Suppressor macrophage treated with lipopolysaccharide for 1 hour (primary cell): ENCODE measurements around the gene CEP57L1.
"Not testable (repeated sequence)": the region's sequence is repeated elsewhere in the genome, so short reads cannot be mapped to it uniquely, and the experiment has no call there.

ENCODE experiments used
- DNase-seq, 3 donors: peaks; one replicate each; pipeline ENCODE4 v3.0.0-alpha.2; 2020 to 2022

CEP57L1 gene

DNA sequence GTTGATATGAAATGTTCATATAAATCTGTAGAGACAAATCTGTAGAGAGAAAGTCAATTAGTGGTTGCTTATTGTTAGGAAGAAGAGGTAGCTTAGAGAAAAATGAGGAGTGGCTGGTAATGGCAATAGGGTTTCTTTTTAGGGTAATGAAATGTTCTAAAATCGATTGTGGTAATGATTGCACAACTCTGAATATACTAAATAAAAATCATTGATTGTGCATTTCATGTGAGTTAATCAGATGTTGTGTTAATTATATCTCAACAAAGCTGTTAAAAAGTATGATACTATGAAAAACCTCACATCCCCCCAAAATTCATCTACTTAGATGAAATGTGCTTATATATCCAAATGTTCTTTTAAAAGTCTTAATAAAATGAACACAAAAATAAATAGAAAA, 84.2 kb downstream of the CEP57L1 start:
- DNase-seq, result no peak

DNA sequence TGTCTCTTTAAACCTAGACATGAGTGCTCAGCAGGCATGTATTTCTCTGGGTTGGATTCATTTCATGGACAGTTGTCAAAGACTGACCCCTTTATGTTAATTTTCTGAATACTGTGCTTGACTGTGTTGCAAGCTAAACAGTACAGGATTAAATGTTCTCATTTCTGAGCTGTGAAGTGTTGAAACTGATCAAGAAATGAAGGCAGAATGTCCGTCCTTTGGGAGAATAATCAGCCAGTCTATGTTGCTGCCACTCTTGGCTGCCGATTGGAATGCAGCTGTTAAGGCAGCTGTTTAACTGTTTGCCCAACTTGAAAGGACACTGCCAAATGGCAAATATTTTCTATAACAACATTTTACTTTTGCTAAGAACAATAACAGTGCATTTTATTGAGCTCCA, 87.3 kb downstream of the CEP57L1 start:
- no peak for DNase-seq

DNA sequence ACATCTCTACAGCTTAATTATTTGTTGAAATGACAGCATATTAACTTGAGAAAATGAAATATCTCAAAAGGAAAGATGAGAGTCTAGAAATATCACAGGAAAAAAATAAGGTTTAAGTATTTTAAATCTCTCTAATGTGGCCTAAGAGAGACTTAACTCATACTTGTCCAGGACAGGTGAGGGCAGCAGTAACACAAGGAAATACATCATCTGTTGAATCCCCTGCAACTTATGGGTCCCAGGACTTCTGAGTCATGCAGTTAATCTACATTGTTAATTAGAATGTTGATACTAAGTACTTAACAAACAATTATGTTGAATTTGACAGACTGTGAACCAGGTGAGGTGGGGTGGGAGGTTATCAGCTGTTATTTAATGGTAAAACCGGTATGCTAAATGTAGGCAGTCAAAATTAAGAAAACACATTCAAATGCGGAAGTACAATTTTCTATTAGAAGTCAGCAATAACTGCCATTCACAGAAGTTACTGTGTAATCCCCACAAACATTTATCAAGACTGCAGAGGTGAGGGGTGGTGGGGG, 87.9 kb downstream of the CEP57L1 start:
- DNase-seq, result no peak

DNA sequence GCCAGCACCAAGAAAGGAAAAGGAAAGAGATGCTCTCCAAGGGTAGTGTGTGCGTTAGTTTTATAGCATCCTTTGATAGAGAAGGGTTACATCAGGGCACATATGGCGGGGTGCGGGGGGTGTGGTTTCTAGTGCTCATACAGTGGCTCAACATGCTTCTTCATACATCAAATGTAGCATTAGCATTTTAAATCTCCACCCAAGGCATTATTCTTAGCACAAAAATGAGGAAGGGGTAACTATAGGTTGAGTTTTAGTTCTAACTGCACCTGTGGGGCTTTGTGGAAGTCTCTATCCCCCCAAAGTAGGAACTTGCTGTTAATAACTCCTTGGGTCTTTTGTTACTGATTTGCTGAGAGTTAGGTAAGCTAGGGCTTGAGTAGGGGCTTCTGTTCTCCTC, 89.3 kb downstream of the CEP57L1 start:
- no peak for DNase-seq

DNA sequence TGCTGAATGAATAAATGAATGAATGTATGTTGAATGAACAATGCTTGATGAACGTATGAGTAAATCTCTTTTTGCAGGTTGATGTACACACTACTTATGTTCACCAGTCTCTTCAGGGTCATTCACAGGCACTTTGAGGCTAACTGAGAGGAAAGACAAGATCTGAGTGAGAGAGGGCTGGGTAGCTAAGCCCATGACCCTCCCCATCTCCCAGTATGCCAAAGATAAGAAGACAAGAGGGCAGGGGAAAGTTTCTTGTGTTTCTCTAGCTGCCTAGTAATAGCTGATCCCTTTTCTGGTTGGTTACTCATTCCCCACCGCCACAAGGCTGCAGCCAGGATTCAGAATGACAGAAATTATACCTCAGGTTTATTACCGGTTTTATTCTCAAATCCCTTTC, 90.7 kb downstream of the CEP57L1 start:
- no peak for DNase-seq

DNA sequence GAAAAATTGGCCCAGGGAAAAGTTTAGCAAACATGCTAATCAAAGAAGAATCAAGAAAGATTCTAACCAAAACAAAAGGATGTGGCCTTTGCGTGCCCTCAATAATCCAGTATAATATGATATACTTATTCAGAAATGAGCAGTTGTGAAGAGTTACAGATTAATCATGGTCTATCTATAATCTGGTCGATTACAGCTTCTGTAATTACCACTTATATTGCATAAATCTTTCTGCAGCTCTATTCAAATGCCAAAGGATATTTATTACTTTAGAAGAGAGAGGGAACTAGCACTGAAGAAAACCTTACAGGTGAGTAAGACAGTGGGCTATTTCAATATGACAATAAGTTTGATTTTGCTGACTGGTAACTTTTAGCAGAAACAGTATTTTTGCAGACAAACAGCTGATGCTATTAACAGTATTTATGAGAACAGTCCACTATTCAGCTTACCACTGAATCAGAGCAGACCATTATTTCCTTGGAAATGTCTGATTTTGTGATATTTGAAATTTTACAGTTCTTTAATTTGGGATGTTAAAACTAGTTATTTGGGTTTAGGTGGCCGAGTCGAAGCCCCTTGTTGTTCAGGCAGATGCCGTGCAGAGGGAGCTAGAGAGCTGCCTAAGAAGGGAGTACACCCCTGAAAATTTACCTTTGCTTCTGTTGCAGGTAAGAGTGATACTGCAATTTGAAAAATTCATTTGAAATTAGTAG, 92.2 kb downstream of the CEP57L1 start:
- peak; percentile 56 to 67 (median 62) for DNase-seq

DNA sequence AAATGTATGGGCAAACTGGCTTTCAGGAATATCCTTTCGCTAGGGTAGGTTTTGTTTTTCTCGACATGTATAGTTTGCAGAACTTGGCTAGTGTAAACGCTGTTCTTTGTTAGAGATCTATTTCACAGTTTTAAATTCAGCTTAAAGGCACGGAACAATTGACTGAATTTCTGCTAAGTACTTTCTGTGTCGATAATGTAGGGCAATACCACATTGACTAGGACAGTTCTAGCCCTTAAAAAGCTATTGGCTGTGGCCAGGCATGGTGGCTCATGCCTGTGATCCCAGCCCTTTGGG, 92.8 kb downstream of the CEP57L1 start:
- no peak for DNase-seq

DNA sequence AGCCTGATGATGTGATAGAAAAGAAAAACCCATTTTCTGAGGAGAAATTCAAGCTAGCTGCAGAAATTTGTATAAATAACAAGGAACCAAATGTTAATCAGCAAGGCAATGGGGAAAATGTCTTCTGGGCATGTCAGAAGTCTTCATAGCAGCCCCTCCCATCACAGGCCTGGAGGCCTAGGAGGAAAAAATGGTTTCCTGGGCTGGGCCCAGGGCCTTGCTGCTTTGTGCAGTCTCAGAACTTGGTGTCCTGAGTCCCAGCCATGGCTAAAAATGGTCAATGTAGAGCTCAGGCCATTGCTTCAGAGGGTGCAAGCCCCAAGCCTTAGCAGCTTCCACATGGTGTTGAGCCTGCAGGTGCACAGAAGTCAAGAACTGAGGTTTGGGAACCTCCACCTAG, 96.1 kb downstream of the CEP57L1 start:
- DNase-seq, result not testable (repeated sequence)

DNA sequence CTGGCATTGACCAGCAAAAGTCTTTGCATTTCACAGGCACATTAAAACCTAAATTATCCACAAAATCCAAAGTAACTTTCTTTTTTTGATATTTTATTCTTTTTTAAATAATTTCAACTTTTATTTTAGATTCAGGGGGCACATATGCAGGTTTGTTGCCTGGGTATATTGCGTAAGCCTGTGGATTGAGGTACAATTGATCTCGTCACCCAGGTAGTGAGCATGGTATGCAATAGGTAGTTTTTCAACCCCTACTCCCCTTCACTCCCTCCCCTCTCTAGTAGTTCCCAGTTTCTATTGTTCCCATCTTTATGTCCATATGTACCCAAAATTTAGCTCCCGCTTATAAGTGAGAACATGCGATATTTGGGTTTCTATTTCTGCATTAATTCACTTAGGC, 97.6 kb downstream of the CEP57L1 start:
- no peak for DNase-seq

DNA sequence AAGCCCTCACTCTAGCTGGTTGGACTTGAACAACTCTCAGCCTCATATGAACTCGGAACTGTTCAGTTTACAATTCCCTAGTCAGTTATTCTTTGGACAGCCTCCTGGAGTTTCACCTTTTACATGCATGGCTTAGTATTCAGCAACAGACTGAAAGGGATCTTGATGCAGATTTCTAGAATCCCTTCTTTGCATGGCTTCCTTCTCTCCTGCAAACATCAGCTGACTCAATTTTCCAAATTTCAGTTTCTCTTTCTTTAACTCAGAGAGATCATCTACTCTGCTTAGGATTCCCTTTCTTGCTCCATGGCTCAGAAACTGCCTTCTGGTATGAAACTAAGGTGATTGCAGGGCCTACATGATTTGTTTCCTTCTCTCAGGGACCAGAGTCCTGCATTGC, 99.6 kb downstream of the CEP57L1 start:
- DNase-seq, result peak; percentile 47 to 67 (median 55)

DNA sequence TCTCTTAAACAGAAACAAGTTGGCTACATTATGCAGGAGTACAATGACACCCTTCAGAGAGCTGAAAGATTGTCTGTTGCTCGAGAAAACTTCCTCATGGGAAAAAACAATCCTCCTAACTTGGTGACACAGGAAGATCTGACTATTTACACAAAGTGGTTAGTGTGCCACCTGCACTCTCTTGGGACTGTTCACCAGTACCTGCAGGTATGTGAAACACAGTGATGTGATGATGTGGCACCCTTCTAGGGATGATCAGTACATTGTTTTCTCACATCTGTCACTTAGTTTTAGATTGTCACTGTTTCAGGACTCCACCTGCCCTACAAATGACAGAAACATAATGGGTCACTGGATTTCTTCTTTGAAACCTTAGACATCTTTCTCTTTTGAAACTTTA, 101.8 kb downstream of the CEP57L1 start:
- no peak for DNase-seq

DNA sequence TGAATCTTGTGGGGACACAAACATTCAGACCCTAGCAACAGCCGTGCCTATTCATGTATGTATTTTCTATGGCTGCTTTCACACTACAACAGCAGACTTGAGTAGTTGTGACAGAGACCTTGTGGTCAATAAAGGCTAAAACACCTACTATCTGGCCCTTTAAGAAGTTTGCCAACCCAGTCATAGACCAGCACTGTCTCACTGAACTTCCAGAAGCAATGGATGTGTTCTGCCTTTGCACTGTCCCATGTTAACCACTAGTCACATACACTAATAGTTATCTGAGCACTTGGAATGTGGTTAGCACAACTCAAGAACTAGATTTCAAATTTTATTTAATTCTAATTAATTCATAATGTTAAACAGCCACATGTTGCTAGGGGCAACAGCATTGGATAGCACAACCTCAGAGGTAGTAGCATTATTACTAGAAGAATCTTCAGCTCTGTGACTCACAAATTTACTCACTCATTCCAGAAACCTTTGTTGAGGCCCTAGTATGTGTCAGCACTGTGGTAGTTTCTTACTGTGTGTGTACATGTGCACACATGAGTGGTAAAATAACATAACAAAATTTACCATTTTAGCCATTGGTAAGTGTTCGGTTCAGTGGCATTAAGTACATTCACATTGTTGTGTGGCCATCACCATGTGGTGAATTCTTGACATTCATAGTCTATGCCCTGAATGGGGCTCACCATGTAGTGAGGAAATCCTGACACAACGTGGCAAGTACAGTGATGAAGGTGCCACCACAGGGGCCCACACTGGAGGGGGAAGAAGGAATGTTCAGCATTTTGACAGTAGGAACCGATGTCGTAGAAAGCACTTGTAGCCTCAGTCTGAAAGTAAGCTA, 107.3 kb downstream of the CEP57L1 start:
- DNase-seq, result peak in 1 of 3 donors; percentile 24

DNA sequence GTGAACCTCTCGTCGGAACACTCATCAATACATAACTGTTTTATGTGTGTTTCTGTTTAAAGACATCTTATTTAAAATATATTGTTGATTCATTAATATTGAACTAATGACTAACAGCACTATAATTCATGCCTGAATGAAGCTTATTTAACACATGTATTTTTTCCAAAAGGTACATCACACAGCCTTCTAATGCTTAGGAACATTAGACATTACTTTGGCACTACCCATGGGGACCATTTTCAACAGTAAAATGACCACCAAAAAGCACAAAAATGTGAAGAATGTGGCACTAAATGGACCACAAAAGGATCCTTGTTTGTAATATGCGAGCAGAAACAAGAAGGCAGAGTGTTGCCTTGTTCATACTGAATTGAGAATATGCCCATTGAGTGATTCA, 109.2 kb downstream of the CEP57L1 start:
- no peak for DNase-seq

DNA sequence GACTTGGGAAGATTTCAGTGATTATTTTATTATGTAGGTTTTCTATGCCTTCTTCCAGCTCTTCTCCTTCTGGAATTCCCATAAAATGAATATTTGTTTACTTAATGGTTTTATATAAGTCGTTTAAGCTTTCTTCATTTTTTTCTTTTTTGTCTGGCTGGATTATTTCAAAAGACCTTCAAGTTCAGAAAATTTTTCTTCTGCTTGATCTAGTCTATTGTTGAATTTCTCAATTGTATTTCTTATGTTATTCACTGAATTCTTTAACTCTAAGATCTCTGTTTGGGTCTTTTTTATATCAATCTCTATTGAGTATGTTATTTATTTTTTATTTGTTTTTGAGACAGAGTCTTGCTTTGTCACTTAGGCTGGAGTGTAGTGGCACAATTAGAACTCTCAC, 117.4 kb downstream of the CEP57L1 start:
- no peak for DNase-seq
